Measurements from ENCODE around the gene MLST8. TPM values are rescaled to one million over a fixed set of nuclear protein-coding genes. Genes with fewer than 3 reads are reported as not detected.

Gene MLST8
- polyA plus RNA-seq, 3 donors: 29.9 to 54.3 (median 30.5) TPM

DNA sequence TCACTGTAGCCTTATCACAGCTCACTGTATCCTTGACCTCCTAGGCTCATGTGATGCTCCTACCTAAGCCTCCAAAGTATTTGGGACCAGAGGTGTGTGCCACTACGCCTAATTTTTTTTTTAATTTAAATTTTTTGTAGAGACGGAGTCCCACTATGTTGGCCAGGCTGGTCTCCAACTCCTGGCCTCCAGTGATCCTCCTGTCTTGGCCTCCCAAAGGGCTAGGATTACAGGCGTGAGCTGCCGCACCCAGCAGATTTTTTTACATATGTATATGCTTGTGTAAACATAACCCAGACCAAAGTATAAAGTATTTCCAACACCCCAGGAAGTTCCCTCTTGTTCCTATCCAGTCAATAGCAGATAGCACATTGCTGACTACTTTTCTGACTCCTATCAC is 11.1 kb downstream of the MLST8 start:
- peaks cover 6 to 9% of the 10 kb centered on the region in 2 donors for H3K36me3 Mint-ChIP-seq
- no peak for DNase-seq
- Histone ChIP-seq H4K20me1 (ENCODE audit: insufficient read depth, low read length) (peaks cover 23% of the 10 kb centered on the region), H3K4me1 (ENCODE audit: control insufficient read depth in 1 of 2, insufficient read depth in 2 of 2, low read length in 2 of 2) (peaks cover 22 to 28% of the 10 kb centered on the region in 2 donors), H3K4me2 (replicated peaks; ENCODE audit: extremely low read depth, low read length, poor library complexity, severe bottlenecking) (no peak overlapping the region), H2AFZ (ENCODE audit: insufficient read depth, low read depth, low read length, poor library complexity, severe bottlenecking) (no peak overlapping the region), H3K27me3 (ENCODE audit: control insufficient read depth in 2 of 2, insufficient read depth in 2 of 2, low read length in 2 of 2) (no peaks in the 10 kb centered on the region), H3K27ac (ENCODE audit: low read depth in 1 of 2, low read length in 2 of 2) (no peak overlapping the region), H3K36me3 (replicated peaks in 1 of 2; ENCODE audit: control insufficient read depth in 1 of 2, insufficient read depth in 2 of 2, low read length in 2 of 2) (peaks cover 2 to 5% of the 10 kb centered on the region in 2 donors), H3K4me3 (replicated peaks in 1 of 3; ENCODE audit: low read depth in 2 of 3, low read length in 3 of 3) (no peak overlapping the region), H3K9ac (ENCODE audit: insufficient read depth, low read length, poor library complexity, severe bottlenecking) (no peak overlapping the region), H3K9me3 (replicated peaks in 1 of 2; ENCODE audit: control insufficient read depth in 1 of 2, insufficient read depth in 1 of 2, low read length in 2 of 2) (no peaks in the 10 kb centered on the region), H3K79me2 (ENCODE audit: insufficient read depth, low read length) (peaks cover 27% of the 10 kb centered on the region)
- TF ChIP-seq, protein P1, sequence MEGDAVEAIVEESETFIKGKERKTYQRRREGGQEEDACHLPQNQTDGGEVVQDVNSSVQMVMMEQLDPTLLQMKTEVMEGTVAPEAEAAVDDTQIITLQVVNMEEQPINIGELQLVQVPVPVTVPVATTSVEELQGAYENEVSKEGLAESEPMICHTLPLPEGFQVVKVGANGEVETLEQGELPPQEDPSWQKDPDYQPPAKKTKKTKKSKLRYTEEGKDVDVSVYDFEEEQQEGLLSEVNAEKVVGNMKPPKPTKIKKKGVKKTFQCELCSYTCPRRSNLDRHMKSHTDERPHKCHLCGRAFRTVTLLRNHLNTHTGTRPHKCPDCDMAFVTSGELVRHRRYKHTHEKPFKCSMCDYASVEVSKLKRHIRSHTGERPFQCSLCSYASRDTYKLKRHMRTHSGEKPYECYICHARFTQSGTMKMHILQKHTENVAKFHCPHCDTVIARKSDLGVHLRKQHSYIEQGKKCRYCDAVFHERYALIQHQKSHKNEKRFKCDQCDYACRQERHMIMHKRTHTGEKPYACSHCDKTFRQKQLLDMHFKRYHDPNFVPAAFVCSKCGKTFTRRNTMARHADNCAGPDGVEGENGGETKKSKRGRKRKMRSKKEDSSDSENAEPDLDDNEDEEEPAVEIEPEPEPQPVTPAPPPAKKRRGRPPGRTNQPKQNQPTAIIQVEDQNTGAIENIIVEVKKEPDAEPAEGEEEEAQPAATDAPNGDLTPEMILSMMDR (IDR thresholded peaks at IDR 0.05): no peak
- H3K4me3 Mint-ChIP-seq: no peak overlapping the region
- peaks cover 24% of the 10 kb centered on the region for H3K4me1 Mint-ChIP-seq
- H3K27me3 Mint-ChIP-seq (ENCODE audit: low read depth in 3 of 3): peaks cover 0 to 7% (median 3%) of the 10 kb centered on the region in 3 donors
- H3K9me3 Mint-ChIP-seq: peaks cover 0 to 2% (median 0%) of the 10 kb centered on the region in 7 donors
- WGBS (ENCODE audit: insufficient coverage): no CpG with 5 or more reads among the region's 4 CpGs
- peak overlapping the region in 2 of 7 donors; percentile 18 to 20 for H3K27ac Mint-ChIP-seq
- intact Hi-C loops (cut with micrococcal nuclease): no loop called here

DNA sequence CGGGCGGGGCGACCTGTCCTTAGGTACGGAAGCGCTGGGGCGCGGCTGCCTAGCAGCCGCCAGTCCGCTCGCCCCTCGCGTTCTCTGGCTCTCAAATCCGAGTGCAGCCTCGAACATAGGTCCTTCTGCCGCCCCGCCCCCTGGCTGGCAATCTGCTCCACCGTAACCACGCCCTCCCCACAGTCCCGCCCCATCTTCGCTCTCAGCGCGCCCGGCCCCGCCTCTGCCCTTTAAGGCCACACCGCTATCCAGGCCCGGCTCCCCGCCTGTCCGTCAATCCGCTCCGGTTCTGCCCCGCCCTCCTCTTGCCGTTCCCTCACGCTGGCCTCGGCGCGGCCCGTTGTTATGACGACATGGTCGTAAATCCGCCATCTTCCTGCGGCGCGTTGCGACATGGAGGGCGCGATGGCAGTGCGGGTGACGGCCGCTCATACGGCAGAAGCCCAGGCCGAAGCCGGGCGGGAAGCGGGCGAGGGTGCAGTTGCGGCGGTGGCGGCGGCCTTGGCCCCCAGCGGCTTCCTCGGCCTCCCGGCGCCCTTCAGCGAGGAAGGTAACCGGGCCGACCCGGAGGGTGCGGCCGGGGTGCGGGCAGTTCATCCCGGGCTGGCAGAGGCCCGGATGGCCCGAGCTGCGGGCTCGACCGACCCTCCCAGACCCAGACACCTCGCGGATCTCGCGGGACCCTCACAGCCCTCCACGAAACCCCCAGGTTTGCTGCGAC is 18.1 kb downstream of the MLST8 start, which contains the start of gene E4F1:
TSS of gene E4F1 (plus strand) at position 371 of the 721 bp plus-strand sequence. CDS start at position 394, 23 bp downstream.
- intact Hi-C loops (cut with micrococcal nuclease): loop anchor here in 1 of 2 donors (1.0 to 5.0 kb wide), 3 partner anchors 8 to 176 kb away; partner anchors contain the start of genes NTHL1, RNPS1 and TSC2
- no peaks in the 10 kb centered on the region for H3K9me3 Mint-ChIP-seq
- WGBS (ENCODE audit: insufficient coverage): under 1% methylated on average over 79 of the region's 82 CpGs

More for the DNA sequence above, 18.1 kb downstream of the MLST8 start, which contains the start of gene E4F1:
- H3K27ac ChIP-seq (ENCODE audit: low read depth in 1 of 2, low read length in 2 of 2): peak within 1 kb of the TSS; percentile 60 to 87
- H3K27ac Mint-ChIP-seq: peak within 1 kb of the TSS; percentile 46 to 86 (median 77)
- peaks cover 13 to 17% of the 10 kb centered on the region in 2 donors for H3K4me1 ChIP-seq (ENCODE audit: control insufficient read depth in 1 of 2, insufficient read depth in 2 of 2, low read length in 2 of 2)
- peak within 1 kb of the TSS; percentile 97 for H2AFZ ChIP-seq (ENCODE audit: insufficient read depth, low read depth, low read length, poor library complexity, severe bottlenecking)
- H3K4me1 Mint-ChIP-seq: peaks cover 22% of the 10 kb centered on the region
- peaks cover 3 to 17% of the 10 kb centered on the region in 2 donors for H3K36me3 ChIP-seq (replicated peaks in 1 of 2; ENCODE audit: control insufficient read depth in 1 of 2, insufficient read depth in 2 of 2, low read length in 2 of 2)
- H3K4me2 ChIP-seq (replicated peaks; ENCODE audit: extremely low read depth, low read length, poor library complexity, severe bottlenecking): peak within 1 kb of the TSS; percentile 99
- peaks cover 2 to 15% of the 10 kb centered on the region in 2 donors for H3K36me3 Mint-ChIP-seq
- peaks cover 11% of the 10 kb centered on the region for H4K20me1 ChIP-seq (ENCODE audit: insufficient read depth, low read length)
- TF ChIP-seq, protein P1 (IDR thresholded peaks at IDR 0.05): no peak
- H3K79me2 ChIP-seq (ENCODE audit: insufficient read depth, low read length): peaks cover 42% of the 10 kb centered on the region
- no peaks in the 10 kb centered on the region for H3K9me3 ChIP-seq (replicated peaks in 1 of 2; ENCODE audit: control insufficient read depth in 1 of 2, insufficient read depth in 1 of 2, low read length in 2 of 2)
- H3K27me3 Mint-ChIP-seq (ENCODE audit: low read depth in 3 of 3): peaks cover 0 to 3% (median 1%) of the 10 kb centered on the region in 3 donors
- peak within 1 kb of the TSS; percentile 64 to 95 (median 83) for H3K4me3 ChIP-seq (replicated peaks in 1 of 3; ENCODE audit: low read depth in 2 of 3, low read length in 3 of 3)
- H3K4me3 Mint-ChIP-seq: peak within 1 kb of the TSS; percentile 75 to 86
- DNase-seq: peak; percentile 98 to 100 (median 100)
- peak within 1 kb of the TSS; percentile 96 for H3K9ac ChIP-seq (ENCODE audit: insufficient read depth, low read length, poor library complexity, severe bottlenecking)
- H3K27me3 ChIP-seq (ENCODE audit: control insufficient read depth in 2 of 2, insufficient read depth in 2 of 2, low read length in 2 of 2): no peaks in the 10 kb centered on the region

Measured in CD14-positive monocyte (primary cell).